Measurements from ENCODE around the gene KCTD2.
"Not testable (repeated sequence)": the region's sequence is repeated elsewhere in the genome, so short reads cannot be mapped to it uniquely, and the experiment has no call there.

KCTD2 gene, protein sequence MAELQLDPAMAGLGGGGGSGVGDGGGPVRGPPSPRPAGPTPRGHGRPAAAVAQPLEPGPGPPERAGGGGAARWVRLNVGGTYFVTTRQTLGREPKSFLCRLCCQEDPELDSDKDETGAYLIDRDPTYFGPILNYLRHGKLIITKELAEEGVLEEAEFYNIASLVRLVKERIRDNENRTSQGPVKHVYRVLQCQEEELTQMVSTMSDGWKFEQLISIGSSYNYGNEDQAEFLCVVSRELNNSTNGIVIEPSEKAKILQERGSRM

DNA sequence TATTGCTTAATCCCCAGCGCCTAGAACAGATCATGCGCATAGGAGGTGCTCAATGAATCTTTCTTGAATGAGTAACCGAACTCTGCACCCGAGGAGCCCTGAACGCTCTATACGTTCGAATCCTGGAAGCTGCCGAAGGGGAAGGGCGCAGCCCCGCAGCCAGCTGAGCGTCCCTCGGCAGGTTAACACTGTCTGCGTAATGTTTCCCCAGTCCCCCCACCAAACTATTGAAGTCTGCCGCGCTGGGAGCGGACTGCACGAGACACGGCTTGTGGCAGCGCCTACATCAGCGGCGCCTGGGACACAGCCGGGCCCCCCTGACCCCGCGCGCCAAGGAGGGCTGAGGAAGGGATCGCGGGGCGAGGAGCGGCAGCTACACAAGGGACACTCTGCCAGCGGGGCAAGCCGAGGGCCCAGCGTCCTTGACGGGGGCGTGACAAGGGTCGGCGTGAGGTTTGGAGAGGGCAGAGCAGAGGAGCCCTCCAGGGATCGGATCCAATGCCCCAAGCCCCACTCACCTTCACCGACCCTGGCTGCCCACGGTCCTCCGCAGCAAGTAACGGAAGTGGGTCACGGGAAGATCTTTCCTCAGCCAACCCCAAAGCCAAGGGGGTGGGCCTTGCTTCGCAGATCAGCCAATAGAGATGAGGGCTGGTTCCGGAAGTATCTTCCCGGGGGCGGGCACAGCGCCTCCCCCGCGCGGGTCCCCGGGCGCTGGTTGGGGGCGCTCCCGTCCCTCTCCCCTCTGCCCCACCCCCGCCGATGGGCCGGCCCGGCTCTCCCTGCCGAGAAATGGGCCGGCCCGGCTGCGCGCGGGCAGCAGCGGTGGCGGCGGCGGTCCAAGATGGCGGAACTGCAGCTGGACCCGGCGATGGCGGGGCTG, at the start of gene KCTD2, which contains the start of gene ATP5PD:
TSS of gene KCTD2 (plus strand) at position 819 of the 883 bp plus-strand sequence. CDS start at position 845, 26 bp downstream.
TSS of gene ATP5PD (minus strand) at position 563 of the 883 bp plus-strand sequence. CDS start 4,319 bp downstream, outside the sequence.
- DNase-seq (ENCODE audit: low read depth) = peak; percentile 91

DNA sequence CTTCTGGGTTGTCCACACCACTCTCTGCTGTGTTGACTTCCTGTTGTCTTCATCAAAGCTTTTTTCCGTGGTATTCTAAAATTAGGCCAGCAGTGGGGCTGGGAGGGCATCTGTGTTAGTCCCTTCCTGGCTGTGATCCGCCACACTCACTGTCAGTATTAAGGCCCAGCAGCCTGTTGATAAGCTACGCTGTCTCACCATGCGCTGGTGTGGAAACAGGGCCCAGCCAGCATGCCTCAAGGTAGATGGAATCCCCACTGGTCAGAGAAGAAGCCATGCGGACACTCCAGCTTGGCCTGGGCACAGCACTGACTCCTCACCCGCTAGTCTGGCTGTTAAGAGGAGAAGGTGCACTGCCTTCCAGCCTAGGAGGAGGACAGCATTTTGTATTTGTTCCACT, 48.2 kb upstream of the KCTD2 start:
- DNase-seq (ENCODE audit: low read depth) = no peak

DNA sequence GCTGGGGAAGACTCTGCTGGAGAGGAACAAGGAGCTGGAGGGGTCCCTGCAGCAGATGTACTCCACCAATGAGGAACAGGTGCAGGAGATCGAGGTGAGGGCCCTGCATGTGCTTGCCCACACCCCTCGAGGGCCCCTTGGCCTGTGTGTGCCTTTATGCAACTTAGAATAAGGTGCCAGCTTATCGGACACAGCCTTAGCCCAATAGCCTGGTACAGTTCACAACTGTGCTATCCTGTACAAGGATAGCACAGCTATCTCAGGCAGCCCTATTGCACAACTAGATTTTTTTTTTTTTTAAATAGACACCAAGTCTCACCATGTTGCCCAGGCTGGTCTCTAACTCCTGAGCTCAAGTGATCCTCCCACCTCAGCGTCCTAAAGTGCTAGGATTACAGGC, 47.5 kb upstream of the KCTD2 start:
- no peak for DNase-seq (ENCODE audit: low read depth)

DNA sequence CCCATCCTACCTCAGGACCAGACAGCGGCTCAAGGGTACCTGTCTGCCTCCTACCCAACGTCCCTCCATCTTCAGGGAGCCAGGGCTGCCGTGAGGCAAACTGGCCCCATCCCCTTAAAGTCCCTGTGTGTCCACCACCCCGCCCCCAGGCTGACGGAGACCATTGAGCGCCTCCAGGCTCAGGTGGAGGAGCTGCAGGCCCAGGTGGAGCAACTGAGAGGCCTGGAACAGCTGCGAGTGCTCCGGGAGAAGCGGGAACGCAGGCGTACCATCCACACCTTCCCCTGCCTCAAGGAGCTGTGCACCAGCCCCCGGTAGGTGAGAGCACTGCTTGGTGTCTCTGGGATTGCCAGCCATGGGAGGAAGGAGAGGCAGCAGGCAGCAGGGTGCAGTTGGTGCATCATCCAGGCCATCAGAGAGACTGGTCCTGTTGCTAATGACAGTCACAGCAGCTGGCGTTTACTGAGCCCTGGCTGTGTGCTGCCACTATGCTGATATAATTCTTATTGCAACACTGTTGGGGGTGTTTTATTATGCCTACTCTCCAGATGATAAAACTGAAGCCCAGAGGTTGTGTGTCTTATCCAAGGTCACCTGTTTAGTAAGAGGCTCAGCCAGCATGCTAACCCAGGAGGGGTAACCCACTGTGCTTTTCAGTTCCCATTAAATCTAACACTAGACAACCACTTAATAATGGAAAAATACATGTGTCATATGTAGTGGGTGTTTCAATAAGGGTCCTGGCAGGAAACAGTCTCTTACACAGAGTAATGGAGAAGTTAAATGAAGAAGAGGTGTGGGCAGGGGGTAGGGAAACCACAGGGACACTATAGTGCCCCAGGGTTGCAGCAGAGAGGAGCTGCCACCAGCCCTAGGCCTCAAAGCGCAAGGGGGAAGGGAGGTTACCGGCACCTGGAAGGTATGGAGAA, 44.8 kb upstream of the KCTD2 start:
- no peak for DNase-seq (ENCODE audit: low read depth)

DNA sequence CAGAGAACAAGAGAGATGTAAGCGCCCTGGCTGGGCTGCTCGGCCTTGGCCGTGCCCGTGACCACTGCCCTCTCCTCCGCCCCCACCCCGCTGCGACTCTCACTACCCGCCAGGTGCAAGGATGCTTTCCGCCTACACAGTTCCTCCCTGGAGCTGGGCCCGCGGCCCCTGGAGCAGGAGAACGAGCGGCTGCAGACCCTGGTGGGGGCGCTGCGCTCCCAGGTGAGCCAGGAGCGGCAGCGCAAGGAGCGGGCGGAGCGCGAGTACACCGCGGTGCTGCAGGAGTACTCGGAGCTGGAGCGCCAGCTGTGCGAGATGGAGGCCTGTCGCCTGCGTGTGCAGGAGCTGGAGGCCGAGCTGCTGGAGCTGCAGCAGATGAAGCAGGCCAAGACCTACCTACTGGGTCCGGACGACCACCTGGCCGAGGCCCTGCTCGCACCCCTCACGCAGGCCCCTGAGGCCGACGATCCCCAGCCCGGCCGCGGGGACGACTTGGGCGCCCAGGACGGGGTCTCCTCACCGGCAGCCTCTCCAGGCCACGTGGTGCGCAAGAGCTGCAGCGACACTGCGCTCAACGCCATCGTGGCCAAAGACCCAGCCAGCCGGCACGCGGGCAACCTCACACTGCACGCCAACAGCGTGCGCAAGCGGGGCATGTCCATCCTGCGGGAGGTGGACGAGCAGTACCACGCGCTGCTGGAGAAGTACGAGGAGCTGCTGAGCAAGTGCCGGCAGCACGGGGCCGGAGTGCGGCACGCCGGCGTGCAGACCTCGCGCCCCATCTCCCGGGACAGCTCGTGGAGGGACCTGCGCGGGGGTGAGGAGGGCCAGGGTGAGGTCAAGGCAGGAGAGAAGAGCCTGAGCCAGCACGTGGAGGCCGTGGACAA, 43.7 kb upstream of the KCTD2 start:
- no peak for DNase-seq (ENCODE audit: low read depth)

DNA sequence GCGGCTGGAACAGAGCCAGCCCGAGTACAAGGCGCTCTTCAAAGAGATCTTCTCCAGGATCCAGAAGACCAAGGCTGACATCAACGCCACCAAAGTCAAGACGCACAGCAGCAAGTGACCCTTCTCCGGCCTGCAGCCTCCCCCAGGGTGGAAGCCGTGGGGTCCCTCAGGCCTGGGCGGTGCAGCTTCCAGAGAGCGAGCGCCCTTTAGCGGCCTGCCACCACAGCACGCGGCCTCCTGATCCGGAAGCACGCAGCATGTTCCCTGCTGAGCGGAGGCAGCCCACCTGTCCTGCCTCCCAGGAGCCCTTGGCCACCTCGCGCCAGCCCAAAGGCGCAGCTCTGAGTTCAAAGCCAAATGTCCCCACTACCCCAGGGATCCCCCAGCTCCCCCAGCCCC, 43.1 kb upstream of the KCTD2 start:
- no peak for DNase-seq (ENCODE audit: low read depth)

DNA sequence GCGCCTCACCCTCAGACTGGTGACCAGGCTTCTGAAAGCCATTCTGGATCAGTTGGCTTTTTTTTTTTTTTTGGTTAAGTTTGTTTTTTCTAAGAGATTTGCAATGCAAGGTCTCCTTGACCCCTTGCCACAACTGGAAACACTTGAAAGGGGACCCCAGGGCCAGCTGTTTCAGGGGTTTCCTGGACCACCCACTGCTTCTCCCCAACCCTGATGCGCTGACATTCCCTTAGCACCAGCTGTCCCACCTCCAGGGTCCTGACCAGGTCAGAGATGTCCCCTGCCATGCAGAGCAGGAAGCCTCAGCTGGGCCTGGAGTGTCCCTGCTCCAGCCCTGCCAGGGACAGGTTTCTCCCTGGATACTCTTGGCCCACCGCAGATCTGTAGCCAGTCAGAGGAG, 42.7 kb upstream of the KCTD2 start:
- DNase-seq (ENCODE audit: low read depth) = no peak

DNA sequence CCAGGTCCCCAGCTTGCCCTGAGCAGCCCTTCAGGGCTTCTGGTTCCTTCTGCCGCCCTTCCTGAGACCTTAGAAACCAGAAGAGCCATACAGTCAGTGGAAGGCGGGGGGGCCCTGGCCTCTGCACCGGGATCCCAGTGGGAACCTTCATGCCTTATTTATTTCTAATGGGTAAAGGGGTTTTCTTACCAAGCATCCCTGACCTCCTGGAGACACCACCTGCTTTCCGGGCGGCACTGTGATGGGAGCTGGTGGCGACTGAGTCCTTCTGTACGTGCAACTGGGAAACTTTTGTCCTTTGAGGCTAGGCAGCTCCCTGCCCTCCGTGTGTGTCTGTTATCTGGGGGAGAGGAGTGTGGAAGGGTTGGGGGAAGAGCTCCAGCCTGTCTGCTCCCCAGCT, 41.7 kb upstream of the KCTD2 start:
- no peak for DNase-seq (ENCODE audit: low read depth)

DNA sequence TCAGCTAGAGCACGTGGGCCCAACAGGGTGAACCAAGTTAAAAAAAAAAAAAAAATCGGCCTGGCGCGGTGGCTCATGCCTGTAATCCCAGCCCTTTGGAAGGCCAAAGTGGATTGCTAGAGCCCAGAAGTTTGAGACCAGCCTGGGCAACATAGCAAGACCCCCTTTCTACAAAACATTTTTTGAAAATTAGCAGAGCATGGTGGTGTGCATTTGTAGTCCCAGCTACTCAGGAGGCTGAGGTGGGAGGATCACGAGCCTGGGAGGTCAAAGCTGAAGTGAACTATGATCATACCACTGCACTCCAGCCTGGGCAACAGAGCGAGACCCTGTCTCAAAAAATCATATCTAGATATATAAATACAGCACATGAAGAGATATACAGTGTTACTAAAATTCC, 40.9 kb upstream of the KCTD2 start:
- DNase-seq (ENCODE audit: low read depth) = not testable (repeated sequence)

DNA sequence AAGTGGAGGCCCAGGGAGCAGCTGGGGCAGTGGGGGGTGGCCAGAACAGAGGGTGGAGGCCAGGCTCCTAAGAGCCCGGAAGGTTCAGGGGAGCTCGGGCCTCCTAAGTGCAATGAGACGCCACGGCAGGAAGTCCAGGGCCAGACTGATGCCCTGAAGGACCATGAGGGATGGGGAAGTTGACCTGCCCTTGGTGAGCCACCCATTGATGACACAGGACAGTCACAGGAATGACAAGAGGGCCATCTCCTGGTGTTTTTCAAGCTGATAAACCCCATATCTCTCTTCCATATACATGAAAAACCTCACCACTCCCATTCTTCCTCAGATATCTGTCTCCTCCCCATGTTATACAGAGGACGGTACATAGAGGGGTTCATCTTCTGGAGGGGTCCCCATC, 40.4 kb upstream of the KCTD2 start:
- DNase-seq (ENCODE audit: low read depth) = no peak

DNA sequence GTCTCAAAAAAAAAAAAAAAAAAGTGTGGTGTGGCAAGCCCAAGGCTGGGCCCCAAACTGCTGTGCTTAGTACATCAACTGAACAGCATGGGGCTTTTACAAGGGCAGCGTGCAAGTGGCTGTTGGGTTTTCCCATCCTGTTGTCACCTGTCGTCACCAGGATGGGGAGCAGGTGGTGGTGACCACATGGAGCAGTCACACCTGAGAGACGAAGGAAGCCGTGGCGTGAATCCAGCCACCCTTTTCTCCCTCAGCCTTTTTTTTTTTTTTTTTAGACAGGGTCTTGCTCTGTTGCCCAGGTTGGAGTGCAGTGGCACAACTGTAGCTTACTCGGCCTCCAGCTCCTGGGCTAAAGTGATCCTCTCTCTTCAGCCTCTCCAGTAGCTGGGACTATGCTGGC, 38.7 kb upstream of the KCTD2 start:
- no peak for DNase-seq (ENCODE audit: low read depth)

DNA sequence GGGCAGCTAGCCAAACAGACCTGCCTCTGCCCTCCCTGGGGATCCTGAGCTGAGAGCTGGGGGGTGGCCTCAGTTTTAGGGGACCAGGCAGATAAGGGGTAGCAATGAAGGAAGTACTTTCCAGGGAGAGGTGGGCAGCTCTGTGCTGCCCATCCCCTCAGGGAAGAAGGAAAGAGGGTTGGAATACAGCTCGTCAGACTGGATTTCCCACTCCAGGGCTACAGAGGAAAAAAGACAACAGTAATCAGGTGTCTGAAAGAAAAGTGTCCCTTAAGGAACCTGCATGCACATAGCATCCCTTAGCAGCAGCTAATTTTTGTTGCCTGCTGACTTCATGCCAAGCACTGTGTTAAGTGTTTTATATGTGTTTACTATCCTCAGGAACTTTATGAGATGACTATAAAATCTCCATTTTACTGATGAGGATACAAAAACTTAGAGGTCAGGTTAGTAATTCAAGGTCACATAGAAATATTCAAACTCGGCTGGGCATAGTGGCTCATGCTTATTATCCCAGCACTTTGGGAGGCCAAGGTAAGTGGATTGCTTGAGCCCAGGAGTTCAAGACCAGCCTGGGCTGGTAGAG, 37.8 kb upstream of the KCTD2 start:
- no peak for DNase-seq (ENCODE audit: low read depth)

DNA sequence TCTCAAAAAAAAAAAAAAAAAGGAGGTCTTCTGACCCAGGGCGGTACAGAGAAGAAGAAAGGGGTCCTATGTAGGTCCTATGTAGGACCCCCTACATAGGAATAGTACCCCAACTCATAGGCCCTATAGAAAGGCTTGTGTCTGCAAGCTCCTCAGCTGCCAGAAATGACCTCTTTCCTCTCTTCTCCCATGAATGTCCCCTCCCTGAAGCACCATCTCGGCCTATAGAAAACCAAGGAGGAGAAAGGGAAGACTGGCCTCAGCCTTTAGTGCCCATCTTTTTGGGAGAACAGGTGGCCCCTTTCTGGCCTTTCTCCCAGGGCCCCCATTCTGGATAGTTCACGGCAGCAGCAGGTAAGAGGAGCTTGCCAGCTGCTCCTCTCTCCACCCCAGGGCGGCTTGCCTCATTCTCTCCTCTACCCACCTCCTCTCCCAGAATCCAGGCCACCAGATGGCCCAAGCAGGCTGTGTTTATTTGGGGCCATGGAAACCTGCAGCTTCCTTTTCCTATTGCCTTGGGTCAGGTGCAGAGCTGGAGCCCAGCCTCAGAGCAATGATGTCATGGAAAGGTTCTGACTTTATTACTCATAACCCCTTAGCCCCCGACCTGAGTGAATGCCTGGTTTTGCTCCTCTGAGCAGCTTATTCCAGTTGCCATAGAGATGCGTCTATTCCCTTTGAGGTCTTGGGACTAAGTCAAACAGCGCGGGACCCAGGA, 36.2 kb upstream of the KCTD2 start:
- DNase-seq (ENCODE audit: low read depth) = no peak

DNA sequence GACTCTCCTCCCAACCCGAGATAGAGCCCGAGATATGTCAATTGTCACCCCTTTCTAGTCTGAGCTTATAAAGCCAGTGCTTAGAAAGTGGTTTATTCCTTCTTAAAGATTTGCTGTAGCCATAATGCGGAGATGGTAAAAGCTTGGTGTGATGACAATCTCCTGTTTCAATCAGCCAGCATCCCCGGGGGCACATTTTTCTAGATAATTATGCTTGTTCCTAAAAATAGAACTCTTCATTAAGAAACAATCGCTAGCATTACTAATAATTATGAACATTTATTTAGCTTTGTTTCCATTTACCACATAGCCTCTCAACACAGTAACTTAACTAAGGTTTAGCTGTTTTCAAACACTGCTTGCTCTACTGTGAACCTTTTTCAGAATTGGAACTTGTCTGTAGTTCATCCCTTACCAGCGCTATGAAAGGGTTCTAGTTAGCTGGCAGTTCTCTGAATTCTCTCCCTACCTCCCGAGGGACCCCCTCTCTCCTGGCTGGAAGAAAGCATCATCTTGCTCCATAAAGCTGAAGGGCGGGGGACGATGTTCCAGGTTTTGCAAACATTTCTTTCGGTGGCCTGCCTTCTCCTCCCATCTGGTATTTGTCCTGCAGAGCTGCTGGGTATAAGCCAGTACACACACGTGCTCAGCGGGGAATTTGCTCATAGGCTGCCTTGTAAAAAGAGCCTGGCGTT, 35.5 kb upstream of the KCTD2 start:
- DNase-seq (ENCODE audit: low read depth) = no peak

DNA sequence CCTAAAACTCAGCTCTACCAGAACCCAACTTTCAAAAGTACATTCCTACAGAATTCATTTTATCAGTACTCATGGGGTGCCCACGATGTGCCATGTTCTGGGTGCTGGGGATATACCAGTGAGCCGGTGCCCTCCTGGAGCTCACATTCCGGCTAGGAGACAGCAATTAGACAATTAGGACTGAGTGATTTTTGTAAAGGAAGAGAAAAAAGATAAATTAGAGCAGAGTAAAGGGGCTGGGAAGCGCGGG, 35.0 kb upstream of the KCTD2 start:
- DNase-seq (ENCODE audit: low read depth) = no peak

DNA sequence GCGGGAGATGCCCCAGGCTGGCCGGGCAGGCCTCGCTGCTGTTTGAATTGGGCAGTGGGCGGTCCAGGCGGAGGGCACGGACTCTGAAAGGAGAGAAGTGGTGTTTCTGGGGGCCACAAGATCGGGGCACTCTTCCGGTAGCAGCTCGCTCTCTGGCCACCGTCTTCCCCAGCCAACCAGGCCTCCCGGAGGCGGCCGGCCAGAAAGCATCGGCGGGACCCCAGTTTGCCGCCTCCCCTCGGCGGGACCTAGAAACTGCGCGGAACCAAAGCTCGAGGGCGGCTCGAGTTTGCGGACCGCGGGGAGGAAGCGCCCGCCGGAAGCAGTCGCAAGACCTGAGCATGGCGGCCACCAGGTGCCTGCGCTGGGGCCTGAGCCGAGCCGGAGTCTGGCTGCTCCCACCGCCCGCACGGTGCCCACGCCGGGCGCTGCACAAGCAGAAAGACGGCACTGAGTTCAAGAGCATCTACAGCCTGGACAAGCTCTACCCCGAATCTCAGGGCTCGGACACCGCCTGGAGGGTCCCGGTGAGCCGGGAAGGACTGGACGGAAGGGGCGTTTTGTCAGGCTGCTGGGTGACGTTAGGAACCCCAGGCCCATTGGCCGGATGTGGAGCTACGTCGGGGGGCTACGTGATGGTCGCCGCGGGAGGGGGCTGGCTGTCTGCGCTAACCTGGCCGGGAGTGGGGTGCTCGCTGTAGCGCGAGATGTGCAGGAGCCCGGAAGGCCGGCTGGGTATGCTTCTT, 34.5 kb upstream of the KCTD2 start, which contains the start of gene MRPL58:
TSS of gene MRPL58 (plus strand) at position 325 of the 746 bp plus-strand sequence. CDS start at position 342, 17 bp downstream.
- peak; percentile 76 for DNase-seq (ENCODE audit: low read depth)

DNA sequence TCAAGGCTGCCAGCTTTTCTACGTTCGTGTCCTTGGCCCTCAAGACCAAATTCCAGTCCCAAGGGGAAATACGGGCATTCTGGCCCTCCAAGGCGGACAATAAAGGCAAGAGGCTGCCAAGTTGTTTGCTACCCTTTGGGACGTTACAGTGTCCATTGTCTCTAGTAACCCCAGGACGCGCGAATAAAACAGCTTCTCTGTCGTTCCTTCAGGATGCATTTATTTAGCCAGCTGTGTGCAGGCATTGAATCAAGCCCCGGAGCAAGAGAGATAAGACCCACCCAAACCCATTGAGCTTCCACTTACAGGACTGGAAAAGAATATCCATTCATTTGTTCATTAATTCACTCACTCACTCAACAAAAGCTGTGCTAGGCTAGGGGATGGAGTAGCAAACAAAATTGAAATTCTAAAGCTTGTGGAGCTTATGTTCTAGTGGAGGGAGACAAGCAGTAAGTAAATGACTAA, 33.9 kb upstream of the KCTD2 start:
- no peak for DNase-seq (ENCODE audit: low read depth)

DNA sequence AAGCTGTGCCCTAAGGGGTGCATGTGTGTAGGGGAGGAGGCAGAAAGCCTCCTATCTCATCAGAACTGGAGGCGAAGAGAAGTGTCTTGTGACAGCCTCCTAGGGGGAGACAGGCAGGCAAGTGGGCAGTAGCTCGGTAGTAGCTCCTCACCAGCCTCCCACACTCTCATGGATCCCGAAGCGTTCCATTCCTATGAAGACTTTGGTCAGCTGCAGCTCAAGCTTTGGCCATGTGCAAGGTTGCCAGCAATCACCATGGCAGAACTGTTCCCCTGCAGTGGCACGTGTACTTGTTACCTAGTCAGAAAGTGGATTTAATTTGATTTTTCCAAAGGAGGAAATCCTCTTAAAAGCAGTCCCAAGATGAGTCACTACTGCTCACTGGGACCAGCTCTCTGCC, 27.9 kb upstream of the KCTD2 start:
- DNase-seq (ENCODE audit: low read depth) = no peak

DNA sequence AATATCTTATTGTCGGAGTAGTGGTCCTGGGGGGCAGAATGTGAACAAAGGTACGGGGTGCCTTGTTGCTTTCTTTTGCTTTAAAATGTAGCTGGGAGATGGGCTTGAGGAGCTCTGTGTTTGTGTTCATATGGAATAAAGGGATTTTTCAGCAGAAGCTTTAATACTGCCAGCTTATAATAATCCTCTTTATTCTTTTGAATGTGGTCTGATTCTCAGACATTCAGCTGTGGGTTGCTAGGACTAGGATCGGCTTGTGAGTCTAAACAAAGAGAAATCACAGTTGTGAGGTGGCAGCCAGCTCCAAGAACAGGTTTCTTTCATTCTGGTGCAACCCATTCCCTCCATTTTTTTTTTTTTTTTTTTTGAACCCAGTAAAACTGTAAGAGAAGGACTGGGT, 27.3 kb upstream of the KCTD2 start:
- DNase-seq (ENCODE audit: low read depth) = no peak

Measured in stimulated activated CD8-positive, alpha-beta memory T cell treated with anti-CD3 and anti-CD28 coated beads, Interleukin-12 subunit alpha, Interleukin-12 subunit beta, amount 100 ng/mL, for 4 hours (primary cell).